Measurements from ENCODE around the gene CACNB4. TPM values are rescaled to one million over a fixed set of nuclear protein-coding genes. Genes with fewer than 3 reads are reported as not detected.

CACNB4 gene
- total and polyA plus RNA-seq, 10 of the 15 experiments (the other 5 are each of a cell fraction or from before 2014, with no cell fraction given): 2.0 to 21.6 (median 9.3) TPM

DNA sequence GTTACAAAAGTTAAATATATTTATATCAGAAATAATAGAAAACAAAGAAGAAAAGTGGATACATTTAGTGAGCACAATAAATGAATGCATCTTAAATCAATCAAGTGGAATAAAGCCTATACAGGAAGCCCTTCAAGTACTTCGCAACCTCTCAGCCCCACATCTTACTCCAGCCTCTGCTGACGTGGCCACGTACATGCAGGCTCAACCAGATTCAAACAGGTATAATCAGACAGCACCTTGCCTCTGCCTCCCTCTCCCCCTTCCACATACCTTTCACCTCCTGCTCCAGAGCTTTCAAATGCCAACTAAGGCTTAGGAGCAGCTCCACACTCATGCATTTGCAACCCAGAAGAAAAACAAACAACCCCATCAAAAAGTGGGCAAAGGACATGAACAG, 32.9 kb downstream of the CACNB4 start:
- Histone ChIP-seq H3K9me3 (replicated peaks; ENCODE audit: control insufficient read depth, insufficient read depth, low read length) (no peaks in the 10 kb centered on the region; the same call in 2 of the 3 replicates), H3K27me3 (replicated peaks in 1 of 2; ENCODE audit: control insufficient read depth in 2 of 2, insufficient read depth in 2 of 2, low read length in 1 of 2) (no peaks in the 10 kb centered on the region), H2AFZ (ENCODE audit: control insufficient read depth, low read depth, low read length) (no peak overlapping the region), H3K4me3 (no peak overlapping the region), H3K79me2 (ENCODE audit: control insufficient read depth, insufficient read depth, low read length) (no peaks in the 10 kb centered on the region), H3K36me3 (ENCODE audit: control insufficient read depth in 2 of 2, insufficient read depth in 2 of 2, low read length in 1 of 2) (no peaks in the 10 kb centered on the region), H3K27ac (ENCODE audit: control insufficient read depth, insufficient read depth) (no peak overlapping the region), H3K4me1 (ENCODE audit: control insufficient read depth, insufficient read depth, low read length) (peaks cover 13% of the 10 kb centered on the region), H3K9ac (ENCODE audit: control insufficient read depth, insufficient read depth, low read length) (no peak overlapping the region), H4K20me1 (ENCODE audit: control insufficient read depth, insufficient read depth) (no peaks in the 10 kb centered on the region), H3K4me2 (ENCODE audit: control insufficient read depth, insufficient read depth) (no peak overlapping the region)
- ChIA-PET RAD21 (ENCODE audit: unreplicated experiment) (no interaction called here), CTCF (no interaction called here), SMC1A (ENCODE audit: uncharacterized antibody, unreplicated experiment) (no interaction called here), POLR2A (no interaction called here)
- in situ Hi-C loops (cut with MboI) (no loop called here), intact Hi-C loops (cut with micrococcal nuclease; ENCODE audit: unreplicated experiment) (no loop called here)
- TF ChIP-seq KLF5 (IDR thresholded peaks at IDR 0.05; ENCODE audit: partially characterized antibody) (no peak), SMAD5 (IDR thresholded peaks at IDR 0.05; ENCODE audit: low read depth) (no peak)
- no peak for DNase-seq (ENCODE audit: low read depth, low spot score)
- 77% methylated on average over 3 of the region's 3 CpGs for WGBS (ENCODE audit: insufficient coverage, insufficient replicate concordance, low lambda C conversion rate, missing lambda C conversion rate)
- BruUV-seq (replicated peaks): no TSS peak
- ATAC-seq: no peak
- FAIRE-seq: no peak

DNA sequence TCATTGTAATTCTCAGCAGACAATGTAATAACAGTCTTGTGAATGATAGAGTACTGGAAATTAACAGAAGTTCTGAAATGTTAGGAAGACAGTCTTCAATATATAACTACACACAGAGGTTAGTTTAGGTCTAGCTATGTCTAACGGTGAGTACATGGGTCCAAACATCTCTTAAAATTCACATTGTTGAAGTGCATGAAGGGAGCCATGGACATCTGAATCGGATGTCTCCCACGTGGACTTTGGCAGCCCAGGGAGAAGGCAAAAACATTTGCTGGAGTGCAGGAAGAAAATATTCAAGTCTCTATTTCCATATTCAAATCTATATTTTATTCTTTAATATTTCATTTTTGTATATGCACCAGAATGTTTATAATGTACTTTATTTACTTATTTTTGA, 34.8 kb downstream of the CACNB4 start:
- intact Hi-C loops (cut with micrococcal nuclease; ENCODE audit: unreplicated experiment) (no loop called here), in situ Hi-C loops (cut with MboI) (no loop called here)
- no TSS peak for BruUV-seq (replicated peaks)
- CTCF ChIA-PET: interaction anchor here (2.2 kb wide), 1 partner anchor 18 kb away, joined by 7 read pairs; no protein-coding TSS in a partner anchor
- 77% methylated on average over 3 of the region's 3 CpGs for WGBS (ENCODE audit: insufficient coverage, insufficient replicate concordance, low lambda C conversion rate, missing lambda C conversion rate)
- no peak for FAIRE-seq
- Histone ChIP-seq H3K79me2 (ENCODE audit: control insufficient read depth, insufficient read depth, low read length) (no peaks in the 10 kb centered on the region), H3K36me3 (ENCODE audit: control insufficient read depth in 2 of 2, insufficient read depth in 2 of 2, low read length in 1 of 2) (no peaks in the 10 kb centered on the region), H3K4me2 (ENCODE audit: control insufficient read depth, insufficient read depth) (no peak overlapping the region), H2AFZ (ENCODE audit: control insufficient read depth, low read depth, low read length) (no peak overlapping the region), H3K4me1 (ENCODE audit: control insufficient read depth, insufficient read depth, low read length) (0 out of 2 replicates have a peak, but pooled peaks cover 6% of the 10 kb centered on the region), H4K20me1 (ENCODE audit: control insufficient read depth, insufficient read depth) (no peaks in the 10 kb centered on the region), H3K27ac (ENCODE audit: control insufficient read depth, insufficient read depth) (no peak overlapping the region), H3K4me3 (no peak overlapping the region), H3K9me3 (replicated peaks; ENCODE audit: control insufficient read depth, insufficient read depth, low read length) (no peaks in the 10 kb centered on the region; the same call in 1 of the 3 replicates), H3K9ac (ENCODE audit: control insufficient read depth, insufficient read depth, low read length) (no peak overlapping the region), H3K27me3 (replicated peaks in 1 of 2; ENCODE audit: control insufficient read depth in 2 of 2, insufficient read depth in 2 of 2, low read length in 1 of 2) (no peaks in the 10 kb centered on the region)
- POLR2A ChIA-PET: no interaction called here
- no peak for ATAC-seq
- SMC1A ChIA-PET (ENCODE audit: uncharacterized antibody, unreplicated experiment): interaction anchor here (0.6 to 1.3 kb wide), 3 partner anchors 15 to 403 kb away, joined by 3 read pairs; no protein-coding TSS in a partner anchor
- RAD21 ChIA-PET (ENCODE audit: unreplicated experiment): interaction anchor here (0.5 kb wide), 1 partner anchor 653 kb away, joined by 3 read pairs; the partner anchor contains the start of gene PRPF40A
- TF ChIP-seq YY1 (IDR thresholded peaks at IDR 0.05; ENCODE audit: low read depth, low read length) (no peak), FOS (IDR thresholded peaks at IDR 0.05; ENCODE audit: borderline replicate concordance, extremely low read depth, insufficient read length) (no peak), KAT2A (conservative IDR thresholded peaks at IDR 0.05; ENCODE audit: control insufficient read depth, low read depth, low read length) (no peak), BHLHE40 (IDR thresholded peaks at IDR 0.05; ENCODE audit: borderline replicate concordance in 1 of 2, low read depth in 2 of 2, low read length in 1 of 2) (no peak), ZNF622 (IDR thresholded peaks at IDR 0.05) (no peak), HDGF (IDR thresholded peaks at IDR 0.05) (no peak), SMAD5 (IDR thresholded peaks at IDR 0.05; ENCODE audit: low read depth) (no peak)
- no peak for DNase-seq (ENCODE audit: low read depth, low spot score)
